Body of pancreas (tissue), 4 donors: ENCODE results near the gene LEP.

ENCODE experiments used
- POLR2A ChIP-seq, 3 donors: fragments of 450-650 bp; IDR thresholded peaks; one replicate each; pipeline ENCODE4 v1.6.1; 2016; ENCODE audit warnings: antibody characterized with exemption in 3 of 3, mild to moderate bottlenecking in 2 of 3
- TF ChIP-seq, protein P1 (sequence below), 7 experiments: fragments of 450-650 bp in 4 of 7; fragments of 200-600 bp in 3 of 7; sonication (generic) in 3 of 7; IDR thresholded peaks; one replicate each; pipeline ENCODE4 v1.5.1; 2016 to 2019; ENCODE audit warnings: antibody characterized with exemption in 7 of 7

- TF ChIP-seq, protein P1, sequence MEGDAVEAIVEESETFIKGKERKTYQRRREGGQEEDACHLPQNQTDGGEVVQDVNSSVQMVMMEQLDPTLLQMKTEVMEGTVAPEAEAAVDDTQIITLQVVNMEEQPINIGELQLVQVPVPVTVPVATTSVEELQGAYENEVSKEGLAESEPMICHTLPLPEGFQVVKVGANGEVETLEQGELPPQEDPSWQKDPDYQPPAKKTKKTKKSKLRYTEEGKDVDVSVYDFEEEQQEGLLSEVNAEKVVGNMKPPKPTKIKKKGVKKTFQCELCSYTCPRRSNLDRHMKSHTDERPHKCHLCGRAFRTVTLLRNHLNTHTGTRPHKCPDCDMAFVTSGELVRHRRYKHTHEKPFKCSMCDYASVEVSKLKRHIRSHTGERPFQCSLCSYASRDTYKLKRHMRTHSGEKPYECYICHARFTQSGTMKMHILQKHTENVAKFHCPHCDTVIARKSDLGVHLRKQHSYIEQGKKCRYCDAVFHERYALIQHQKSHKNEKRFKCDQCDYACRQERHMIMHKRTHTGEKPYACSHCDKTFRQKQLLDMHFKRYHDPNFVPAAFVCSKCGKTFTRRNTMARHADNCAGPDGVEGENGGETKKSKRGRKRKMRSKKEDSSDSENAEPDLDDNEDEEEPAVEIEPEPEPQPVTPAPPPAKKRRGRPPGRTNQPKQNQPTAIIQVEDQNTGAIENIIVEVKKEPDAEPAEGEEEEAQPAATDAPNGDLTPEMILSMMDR (IDR thresholded peaks at IDR 0.05) = no peak
- no peak for TF ChIP-seq POLR2A (IDR thresholded peaks at IDR 0.05)
Observed at GRCh38 chr7:128194533-128195282, 46.4 kb upstream of the LEP start.
